CD4-positive, alpha-beta T cell treated with Interleukin-21 for 1 hour (primary cell): ENCODE data around the gene YAP1.

Experiments used
- DNase-seq: peaks from one replicate; pipeline ENCODE4 v3.0.0-alpha.2; 2020

YAP1 gene

DNA sequence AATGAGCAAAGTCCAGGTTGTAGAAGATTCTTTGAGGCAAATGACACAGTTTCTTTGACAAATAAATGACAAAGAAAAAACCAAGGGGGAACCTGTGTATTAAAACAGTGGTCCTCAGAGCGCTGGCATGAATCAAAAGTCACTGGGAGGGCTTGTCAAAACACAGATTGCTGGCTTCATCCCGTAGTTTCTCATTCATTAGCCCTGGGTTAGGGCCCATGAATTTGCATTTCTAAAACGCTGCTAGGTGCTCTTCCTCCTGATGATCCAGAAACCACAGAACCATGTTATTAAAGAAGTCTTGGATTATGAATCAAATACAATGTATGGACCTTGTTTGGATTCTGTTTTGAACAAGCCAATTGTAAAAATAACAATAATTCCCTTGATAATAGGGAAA is 92.7 kb downstream of the YAP1 start:
- DNase-seq: no peak

DNA sequence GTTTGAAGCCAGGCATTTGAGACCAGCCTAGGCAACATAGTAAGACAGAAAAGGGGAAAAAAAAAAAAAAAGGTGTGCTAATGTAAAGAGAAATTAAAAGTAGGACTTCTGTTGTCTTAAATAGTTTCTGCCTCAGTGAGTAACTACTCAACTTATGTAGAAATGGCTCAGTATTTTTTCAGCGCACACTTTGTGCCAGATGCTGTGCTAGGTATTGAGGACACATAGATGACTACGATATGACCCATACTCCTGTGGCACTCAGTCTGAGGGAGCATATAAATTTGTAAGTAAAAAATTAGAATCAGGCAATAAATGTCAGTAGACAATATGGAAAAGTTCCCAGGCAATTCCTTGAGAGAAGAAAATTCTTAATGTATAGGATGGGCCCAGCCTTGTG is 93.9 kb downstream of the YAP1 start:
- DNase-seq: no peak

DNA sequence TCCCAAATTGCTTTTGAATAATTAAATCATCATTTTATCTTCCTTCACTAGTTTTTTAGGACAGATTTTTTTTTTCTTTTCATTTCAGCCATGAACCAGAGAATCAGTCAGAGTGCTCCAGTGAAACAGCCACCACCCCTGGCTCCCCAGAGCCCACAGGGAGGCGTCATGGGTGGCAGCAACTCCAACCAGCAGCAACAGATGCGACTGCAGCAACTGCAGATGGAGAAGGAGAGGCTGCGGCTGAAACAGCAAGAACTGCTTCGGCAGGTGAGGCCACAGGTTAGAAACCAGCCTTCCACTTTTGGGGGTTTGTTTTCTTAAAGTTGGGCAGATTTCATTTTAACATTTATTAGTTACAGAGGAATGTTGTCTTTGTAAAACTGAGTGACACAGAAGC is 95.6 kb downstream of the YAP1 start:
- no peak for DNase-seq

DNA sequence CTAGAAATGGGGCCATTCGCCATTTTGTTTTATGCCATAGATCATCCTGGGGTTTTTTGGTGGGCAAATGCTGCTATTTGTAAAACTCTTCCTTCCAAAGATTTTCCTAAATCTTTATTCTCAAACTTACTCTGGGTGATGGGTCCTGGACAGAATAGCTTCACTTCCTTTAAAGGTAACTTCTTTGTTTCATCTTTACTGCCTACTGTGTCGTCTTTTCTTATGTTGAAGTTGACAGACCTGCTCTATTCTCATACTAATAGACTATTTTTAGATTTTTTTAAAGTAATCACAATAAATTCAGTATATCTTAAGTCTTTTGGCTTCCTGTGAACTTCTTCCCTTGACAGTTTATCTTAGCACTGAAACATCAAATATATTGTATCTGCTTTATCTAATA is 98.6 kb downstream of the YAP1 start:
- DNase-seq: no peak

DNA sequence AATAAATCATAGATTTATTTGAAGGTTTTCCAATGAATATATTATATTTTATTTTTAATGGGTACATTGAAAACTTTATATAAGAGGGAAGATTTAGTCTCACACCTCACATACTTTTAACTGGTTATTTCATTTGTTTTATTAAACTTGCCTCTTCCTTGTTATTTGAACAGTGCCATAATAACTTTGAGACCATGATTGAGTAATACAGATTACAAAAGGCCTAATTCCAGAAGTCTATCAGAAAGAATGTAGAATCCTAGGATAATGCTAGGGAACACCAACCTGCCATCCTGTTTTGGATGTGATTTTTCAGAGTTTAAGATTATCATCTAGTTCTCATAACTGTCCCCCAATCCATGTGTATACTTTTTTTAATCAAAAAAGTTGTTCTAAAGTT is 104.4 kb downstream of the YAP1 start:
- DNase-seq: no peak

DNA sequence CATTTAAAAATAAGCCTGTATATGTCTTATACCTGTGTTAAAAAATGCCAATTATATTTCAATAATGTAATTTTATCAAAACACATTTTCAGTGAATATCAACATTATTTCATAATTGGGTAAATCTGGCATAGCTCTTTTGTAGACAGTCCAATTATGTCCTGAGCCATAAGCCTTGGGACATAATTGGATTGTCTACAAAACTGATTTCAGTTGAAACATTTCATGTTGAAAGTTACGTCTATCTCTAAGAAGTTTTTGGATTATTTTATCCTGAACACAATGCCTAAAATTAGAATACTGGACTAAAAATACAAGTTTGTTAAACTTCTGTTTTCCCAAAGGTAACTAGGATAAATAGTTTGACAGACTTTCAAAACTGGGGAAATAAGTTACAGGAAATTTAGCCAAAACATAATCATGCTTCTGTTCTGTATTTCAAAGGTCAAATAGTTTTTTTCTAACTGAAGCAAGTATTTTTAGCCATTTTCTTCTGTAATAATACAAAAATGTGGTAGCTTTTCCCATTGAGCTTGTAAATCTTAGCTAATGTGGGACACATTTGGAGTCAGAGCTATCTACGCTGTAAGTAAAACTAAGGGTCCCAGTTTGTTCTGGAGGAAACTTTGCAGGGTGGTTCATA is 106.3 kb downstream of the YAP1 start:
- no peak for DNase-seq

DNA sequence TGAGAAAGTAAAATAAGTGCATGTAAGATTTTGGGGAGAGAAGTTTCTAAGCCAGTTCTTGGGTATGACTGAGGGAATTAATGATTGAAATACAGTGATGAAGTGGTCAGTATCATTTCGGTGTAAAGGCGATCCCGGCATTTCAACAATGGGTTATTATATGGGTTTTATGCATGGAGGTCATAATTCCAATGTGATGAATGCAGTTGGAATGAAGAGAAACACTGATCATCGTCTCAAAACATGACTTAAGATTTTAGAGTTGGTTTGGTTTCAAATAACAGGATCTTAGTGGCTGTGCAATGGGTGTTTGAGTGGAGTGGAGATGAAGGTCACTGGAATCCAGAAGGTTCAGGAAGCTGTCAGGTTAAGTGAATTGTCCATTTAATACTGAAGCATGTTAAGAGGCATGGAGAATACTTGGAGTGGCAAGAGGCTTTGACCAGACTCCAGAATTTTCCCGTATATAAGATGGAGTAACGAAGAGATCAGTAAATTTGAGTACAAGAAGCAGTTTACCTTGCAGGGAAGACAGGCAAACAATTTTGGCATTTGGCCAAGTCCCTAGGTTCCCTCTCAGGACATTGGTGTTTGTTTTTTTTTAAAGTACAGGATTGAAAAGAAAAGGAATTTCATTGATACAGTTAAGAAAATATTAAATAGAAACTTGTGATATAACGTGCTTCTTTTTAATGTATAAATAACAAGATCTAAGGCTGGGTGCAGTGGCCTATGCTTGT is 110.7 kb downstream of the YAP1 start:
- no peak for DNase-seq

DNA sequence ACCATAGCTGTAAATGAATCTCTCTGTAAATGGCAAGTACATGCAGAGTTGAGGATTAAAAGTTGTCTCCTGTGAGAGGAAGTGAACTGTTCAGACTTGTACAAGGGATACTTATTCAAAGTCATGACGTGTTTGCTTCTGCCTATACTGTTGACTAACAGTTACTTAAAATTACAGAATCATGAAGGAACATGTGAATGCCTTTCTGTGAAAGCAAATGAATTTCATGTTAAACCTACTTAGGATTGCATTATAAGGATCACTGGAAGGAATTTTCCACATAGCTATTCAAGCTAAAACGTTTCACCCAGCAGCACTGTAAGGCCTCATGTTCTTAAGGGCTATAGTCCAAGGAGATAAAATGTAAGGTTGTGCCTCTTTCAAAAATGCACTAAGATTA is 113.6 kb downstream of the YAP1 start:
- DNase-seq: no peak

DNA sequence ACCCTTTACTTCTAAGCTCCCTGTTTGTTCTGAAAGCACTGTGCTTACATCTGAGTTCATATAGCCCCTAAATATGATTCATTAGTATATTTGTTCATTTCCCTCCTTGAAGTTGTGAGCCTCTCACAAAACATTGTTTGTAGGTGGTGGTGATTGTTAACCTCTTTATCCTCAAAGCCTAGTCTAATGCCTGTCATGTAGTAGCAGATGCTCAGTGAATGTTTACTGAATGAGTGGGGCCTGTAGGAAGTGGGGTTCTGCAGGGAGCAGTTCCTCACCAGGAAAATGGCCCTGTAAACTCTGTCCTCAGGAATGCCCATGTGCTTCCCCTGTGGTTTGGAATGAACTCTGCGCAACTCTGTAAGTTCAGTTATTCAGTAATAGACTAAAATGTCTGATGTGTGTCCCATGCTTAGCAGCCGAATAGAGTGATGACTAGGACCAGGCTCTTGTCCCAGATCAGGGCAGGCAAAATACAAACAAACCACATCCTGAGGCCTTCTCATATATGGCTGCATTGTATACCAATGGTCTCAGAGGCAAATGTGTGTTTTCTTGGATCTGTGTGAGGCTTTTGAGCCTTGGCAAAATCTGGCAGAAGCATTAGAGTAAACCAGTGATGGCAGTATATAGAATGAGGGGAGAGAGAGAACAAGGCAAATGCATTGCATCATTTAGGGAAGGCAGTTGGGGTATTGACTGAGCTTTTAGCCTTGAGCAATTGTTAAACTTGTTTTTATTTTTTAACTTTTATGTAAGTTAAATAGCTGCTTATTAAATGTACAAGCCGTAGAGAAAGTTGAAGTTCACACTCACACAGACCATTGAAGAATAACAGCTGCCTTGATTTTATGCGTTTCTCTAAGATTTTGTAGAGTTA is 115.7 kb downstream of the YAP1 start:
- DNase-seq: no peak

DNA sequence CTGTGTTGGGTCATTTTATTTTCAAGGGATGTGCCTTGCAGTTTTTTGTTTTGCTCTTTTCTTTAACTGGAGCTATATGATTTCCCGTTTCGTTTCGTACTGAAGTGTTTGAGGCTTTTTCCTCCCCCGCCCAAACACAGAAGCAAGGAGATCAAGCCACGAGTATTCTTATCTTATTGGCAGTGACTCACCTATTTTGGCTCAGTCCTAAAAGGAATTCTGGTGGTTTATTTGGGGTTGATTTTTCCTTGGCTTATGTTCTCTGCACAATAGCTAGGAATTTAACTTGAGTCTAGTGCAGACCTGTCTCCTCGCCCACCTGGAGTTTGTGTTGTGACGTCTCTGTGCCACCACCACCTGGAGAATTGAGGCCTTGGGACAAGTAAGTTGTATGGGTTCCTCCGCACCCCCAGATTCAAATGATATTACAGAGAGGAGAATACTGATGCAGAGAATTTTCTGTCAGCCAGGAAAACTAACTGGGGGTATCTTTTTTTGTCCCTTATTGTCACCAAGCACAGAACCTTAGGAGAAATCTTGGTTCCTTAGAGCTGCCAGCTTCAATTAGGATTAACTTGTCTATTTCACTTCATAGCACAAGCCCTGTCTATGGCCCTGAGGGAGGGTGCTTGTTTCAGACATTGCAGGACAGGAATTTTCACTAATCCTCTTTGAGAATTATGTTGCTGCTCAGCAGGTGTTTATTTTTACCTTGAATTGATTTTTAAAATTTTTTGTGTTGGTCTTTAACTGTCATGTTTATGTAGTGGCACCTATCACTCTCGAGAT is 116.6 kb downstream of the YAP1 start:
- DNase-seq: no peak

DNA sequence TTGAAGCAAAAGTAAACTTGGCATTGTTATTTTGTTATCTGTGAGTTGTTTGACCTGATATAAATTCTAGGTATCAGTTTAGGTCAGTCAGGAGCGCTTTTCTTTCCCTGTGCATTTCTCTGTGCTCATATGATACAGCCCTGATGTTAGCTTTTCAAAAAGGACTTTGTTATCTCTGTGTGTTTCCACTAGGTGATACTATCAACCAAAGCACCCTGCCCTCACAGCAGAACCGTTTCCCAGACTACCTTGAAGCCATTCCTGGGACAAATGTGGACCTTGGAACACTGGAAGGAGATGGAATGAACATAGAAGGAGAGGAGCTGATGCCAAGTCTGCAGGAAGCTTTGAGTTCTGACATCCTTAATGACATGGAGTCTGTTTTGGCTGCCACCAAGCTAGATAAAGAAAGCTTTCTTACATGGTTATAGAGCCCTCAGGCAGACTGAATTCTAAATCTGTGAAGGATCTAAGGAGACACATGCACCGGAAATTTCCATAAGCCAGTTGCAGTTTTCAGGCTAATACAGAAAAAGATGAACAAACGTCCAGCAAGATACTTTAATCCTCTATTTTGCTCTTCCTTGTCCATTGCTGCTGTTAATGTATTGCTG is 119.4 kb downstream of the YAP1 start:
- no peak for DNase-seq

DNA sequence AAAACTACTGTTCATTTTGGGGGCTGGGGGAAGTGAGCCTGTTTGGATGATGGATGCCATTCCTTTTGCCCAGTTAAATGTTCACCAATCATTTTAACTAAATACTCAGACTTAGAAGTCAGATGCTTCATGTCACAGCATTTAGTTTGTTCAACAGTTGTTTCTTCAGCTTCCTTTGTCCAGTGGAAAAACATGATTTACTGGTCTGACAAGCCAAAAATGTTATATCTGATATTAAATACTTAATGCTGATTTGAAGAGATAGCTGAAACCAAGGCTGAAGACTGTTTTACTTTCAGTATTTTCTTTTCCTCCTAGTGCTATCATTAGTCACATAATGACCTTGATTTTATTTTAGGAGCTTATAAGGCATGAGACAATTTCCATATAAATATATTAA is 119.9 kb downstream of the YAP1 start:
- no peak for DNase-seq

DNA sequence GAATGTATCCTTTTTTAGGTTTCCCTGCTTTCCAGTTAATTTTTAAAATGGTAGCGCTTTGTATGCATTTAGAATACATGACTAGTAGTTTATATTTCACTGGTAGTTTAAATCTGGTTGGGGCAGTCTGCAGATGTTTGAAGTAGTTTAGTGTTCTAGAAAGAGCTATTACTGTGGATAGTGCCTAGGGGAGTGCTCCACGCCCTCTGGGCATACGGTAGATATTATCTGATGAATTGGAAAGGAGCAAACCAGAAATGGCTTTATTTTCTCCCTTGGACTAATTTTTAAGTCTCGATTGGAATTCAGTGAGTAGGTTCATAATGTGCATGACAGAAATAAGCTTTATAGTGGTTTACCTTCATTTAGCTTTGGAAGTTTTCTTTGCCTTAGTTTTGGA is 120.7 kb downstream of the YAP1 start:
- no peak for DNase-seq

DNA sequence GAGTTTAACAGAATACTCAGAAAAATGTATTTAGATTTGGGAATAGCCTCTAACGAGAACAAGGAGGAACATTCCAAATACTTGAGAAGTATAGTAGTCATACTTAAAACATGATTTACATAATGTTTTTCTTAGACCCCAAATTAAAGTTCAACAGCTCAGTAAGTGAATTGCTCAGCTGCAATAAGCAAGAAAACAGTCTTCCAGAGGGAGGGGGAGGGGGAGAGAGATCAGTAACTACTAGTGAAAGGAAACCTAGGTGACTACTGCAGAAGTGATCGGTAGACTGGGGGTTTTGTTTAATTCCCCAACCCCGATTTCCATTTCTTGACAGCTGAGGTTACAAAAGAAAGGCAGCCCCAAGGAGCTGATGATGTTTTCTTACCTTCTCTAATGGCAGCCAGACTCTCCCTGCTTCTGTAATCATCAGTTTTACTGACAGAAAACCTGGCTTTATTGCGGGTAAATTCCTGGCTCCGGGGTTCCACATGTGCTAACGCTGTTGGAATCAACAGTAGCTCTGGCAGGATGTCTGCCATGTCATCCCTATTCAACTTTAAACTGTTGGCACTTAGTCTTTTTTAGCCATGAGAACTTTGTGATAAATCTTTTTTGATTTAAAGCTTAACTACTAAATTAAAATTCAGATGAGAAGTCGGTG is 124.7 kb downstream of the YAP1 start:
- no peak for DNase-seq

DNA sequence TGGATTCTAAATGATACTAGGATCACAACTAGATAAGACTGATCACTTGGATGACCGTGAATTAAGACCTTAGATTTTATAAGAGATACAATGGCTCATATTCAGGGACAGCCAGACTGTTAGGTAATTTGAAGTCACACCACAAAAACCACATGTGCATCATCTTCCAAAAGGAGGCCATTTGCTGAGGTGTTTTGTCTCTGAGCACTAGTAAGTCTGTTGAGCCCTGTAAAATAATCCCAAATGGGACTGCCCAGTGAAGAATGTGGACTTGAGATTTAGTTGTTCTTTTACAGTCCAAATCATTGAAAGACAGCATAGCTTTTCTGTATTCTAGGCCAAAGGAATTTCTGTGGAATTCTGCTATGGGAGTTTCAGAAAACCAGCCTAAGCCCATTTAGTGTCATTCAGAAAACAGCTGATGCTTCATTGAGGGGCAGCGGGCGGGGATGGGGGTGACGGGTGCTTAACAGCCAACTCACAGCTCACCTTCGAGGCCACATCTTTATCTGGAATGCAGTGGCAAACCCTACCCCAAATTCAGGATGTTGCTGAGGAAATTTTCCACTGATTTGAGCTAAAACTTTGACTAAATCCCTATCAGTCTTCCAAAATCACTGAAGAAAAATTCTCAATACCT is 127.0 kb downstream of the YAP1 start:
- DNase-seq: no peak

DNA sequence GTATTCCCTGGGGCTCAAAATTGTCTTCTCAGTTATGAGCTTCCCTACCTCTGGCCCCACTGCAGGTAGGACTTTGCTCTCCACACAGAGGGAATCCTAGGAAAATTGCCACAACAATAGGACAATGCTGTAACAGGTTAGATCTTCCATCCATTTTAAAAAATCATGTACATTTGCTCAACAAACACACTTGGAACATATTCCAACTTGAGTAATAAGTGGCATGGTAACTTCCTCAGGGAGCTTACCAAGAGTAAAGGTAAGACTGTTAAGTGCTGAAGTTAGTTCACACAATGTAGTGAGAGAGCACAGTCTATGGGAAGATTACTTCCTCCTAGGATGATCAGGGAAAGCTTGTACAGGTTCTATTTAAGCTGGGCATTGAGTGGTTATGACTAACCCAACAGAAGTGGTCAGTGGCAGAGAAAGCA is 128.2 kb downstream of the YAP1 start:
- DNase-seq: no peak

DNA sequence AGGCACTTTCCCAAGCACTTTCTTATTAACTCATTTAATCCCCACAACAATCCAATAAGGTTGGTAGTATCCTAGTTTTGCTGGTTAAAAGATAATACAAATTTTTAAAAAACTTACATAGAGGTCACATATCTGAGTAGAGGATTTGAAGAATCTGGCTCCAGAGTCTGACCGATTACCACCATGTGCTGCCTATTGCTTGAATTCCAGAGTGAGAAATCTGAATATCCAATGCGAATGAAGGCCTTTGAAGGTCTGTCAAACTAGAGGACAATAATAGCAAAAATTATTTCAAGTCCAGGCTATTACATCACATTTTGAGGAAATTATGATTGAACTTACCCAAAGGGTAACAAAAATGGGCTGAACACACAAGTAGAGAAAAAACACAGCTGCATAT is 129.2 kb downstream of the YAP1 start:
- no peak for DNase-seq

DNA sequence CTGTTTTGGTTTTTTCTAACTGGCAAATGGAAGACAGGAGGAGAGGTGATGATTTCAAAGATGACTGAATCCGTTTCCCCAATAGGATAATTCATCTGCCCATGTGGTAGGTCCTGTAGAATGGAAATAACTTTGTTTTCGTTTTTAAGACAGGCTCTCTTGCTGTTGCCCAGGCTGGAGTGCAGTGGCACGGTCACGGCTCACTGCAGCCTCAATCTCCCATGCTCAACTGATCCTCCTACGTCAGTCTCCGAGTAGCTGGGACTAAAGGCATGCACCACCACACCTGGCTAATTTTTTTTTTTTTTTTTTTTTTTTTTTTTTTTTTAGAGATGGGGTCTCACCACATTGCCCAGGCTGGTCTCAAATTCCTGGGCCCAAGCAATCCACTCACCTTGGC is 129.7 kb downstream of the YAP1 start:
- DNase-seq: no peak

DNA sequence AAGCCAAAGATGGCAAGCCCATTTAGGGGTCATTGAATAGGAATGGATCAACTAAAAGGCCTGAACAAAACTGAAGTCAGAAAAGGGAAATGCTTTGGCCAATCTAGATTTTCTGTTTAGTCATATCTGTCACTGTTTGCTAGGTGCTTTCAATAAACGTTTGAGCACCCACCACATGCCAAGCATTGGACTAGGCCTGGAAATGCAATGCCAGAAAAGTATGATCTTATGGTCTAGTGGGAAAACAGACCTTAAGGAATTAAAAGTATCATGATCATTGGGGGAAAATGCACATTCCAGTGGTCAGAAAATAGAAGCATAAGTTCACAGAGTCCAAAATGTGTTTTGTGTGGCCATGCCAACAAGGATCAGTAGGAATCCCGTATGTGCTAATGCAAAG is 130.3 kb downstream of the YAP1 start:
- DNase-seq: no peak

DNA sequence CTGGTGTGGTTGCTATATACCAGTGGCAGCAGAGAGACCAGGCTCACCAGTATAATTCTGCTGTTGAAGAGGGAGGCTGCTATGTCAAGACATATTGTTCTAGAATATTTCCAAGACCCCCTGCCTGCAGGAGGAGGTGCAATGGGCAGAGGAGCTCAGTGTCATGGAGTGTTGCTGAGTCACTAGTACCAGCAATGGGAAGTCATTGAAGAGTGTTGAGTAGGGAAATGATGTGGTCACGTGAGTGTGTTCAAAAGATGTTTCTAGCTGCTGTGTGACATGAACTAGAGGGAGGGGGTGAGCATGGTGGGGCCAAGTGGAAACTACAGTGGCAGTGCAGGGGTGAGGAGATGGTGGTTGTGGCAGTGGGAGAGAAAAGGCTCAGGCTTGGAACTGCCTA is 130.8 kb downstream of the YAP1 start:
- no peak for DNase-seq

DNA sequence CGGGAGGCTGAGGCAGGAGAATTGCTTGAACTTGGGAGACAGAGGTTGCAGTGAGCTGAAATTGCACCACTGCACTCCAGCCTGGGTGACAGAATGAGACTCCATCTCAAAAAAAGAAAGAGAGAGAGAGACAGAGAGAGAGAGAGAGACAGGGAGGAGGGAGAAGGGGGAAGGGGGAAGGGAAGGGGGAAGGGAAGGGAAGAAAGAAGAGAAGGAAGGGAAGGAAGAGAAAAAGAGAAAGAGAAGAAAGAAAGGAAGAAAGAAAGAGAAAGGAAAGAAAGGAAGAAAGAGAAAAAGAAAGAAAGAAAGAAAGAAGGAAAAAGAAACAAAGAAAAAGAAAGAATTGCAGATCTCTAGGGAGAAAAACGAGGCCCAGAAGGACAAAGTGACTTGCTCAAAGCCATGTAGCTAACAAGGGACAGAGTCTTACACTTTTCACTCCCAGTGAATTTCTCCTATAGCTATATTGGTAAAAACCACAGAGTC is 133.2 kb downstream of the YAP1 start:
- DNase-seq: no peak
